AG04450 (cell line): ENCODE data around the gene PPM1L. TPM values are rescaled to one million over a fixed set of nuclear protein-coding genes. Genes with fewer than 3 reads are reported as not detected.
"Not testable (repeated sequence)": the region's sequence is repeated elsewhere in the genome, so short reads cannot be mapped to it uniquely, and the experiment has no call there.

Experiments
- CTCF ChIA-PET: fragments of 300-600, 350-600 bp; formaldehyde crosslinking; extraction: SDS; loops from one replicate; lab custom pipeline; 2022; ENCODE audit warnings: antibody characterized with exemption, inconsistent platforms; lab: Charles Lee
- POLR2A ChIA-PET: fragments of 350-600 bp; formaldehyde crosslinking; extraction: SDS; loops from one replicate; lab custom pipeline; 2021; ENCODE audit warnings: antibody characterized with exemption, inconsistent platforms; lab: Yijun Ruan, JAX
- DNase-seq: peaks from one replicate; pipeline ENCODE4 v3.0.0-alpha.2; 2011; ENCODE audit warnings: low read depth, low spot score
- H3K27ac ChIP-seq: one replicate; pipeline ENCODE4 v1.5.1; 2012; ENCODE audit warnings: low read depth, low read length, control low read depth
- H3K27me3 ChIP-seq: one replicate; pipeline ENCODE4 v1.6.0; 2012; ENCODE audit warnings: low read length; ENCODE audit not compliant: control insufficient read depth, insufficient read depth
- H3K4me3 ChIP-seq: 2 replicates; pipeline ENCODE4 v1.5.1; 2011; ENCODE audit warnings: mild to moderate bottlenecking, low read depth, low read length, control low read depth
- H3K9me3 ChIP-seq: 2 replicates; pipeline ENCODE4 v1.5.1; 2012; ENCODE audit warnings: low read length; ENCODE audit not compliant: control insufficient read depth, insufficient read depth
- polyA minus RNA-seq: library from RNA; depleted of rRNA, polyadenylated mRNA; stranded (reverse); fragments of >200 nt; gene quantifications from 2 replicates; pipeline ENCODE4 v1.2.3, GENCODE V29; 2011; rRNA and poly(A)+ RNA removed
- polyA plus RNA-seq: library from polyadenylated mRNA; depleted of rRNA; stranded (reverse); fragments of >200 nt; gene quantifications from 2 replicates; pipeline ENCODE4 v1.2.3, GENCODE V29; 2011; rRNA removed
- TF ChIP-seq, protein P1 (sequence below): IDR thresholded peaks from 2 replicates; pipeline ENCODE4 v1.5.1; 2011; ENCODE audit warnings: low read depth, low read length, control low read depth, inconsistent platforms

The PPM1L gene
- 0.26 and 0.33 TPM in 2 replicates for polyA plus RNA-seq
- 0.28 and 1.4 TPM in 2 replicates for polyA minus RNA-seq

DNA sequence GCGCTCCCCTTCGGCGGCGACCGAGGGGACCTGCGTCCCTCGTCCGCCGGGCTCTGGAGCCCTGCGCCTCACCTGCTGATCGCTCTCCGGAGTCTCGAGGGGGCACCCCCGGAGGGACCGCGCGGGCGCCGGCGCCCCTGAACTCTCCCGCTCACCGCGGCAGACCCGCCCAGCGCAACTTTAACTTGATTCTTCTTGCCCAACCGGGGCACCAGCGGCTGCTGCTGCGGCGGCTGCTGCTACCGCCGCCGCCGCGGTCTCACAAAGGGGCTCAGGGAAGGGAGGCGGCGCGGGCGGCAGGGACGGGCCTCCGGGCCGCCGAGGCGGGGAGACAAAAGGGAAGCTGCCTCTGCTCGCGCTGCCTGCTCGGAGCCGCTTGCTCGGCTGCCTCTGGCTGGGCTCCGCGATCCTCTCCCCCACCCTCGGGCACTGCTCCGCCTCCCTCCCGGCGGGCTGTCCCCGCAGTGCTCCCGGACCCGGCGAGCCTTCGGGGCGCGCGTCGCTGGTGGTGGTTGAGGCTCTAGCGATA lies at the start of gene PPM1L:
Gene PPM1L (plus strand): TSS at position 456 of the 529 bp plus-strand sequence.
- ChIA-PET POLR2A (interaction anchor here (0.6 to 0.8 kb wide), 2 partner anchors 50 to 186 kb away, joined by 3 read pairs; no protein-coding TSS in a partner anchor), CTCF (interaction anchor here (0.6 kb wide), 1 partner anchor 69 kb away, joined by 4 read pairs; no protein-coding TSS in a partner anchor)
- Histone ChIP-seq H3K9me3 (no peaks in the 10 kb centered on the region; the same call in 1 of the 2 replicates), H3K27me3 (peaks cover 19% of the 10 kb centered on the region), H3K4me3 (peak within 1 kb of the TSS; percentile 74), H3K27ac (peak within 1 kb of the TSS; percentile 93)
- TF ChIP-seq, protein P1, sequence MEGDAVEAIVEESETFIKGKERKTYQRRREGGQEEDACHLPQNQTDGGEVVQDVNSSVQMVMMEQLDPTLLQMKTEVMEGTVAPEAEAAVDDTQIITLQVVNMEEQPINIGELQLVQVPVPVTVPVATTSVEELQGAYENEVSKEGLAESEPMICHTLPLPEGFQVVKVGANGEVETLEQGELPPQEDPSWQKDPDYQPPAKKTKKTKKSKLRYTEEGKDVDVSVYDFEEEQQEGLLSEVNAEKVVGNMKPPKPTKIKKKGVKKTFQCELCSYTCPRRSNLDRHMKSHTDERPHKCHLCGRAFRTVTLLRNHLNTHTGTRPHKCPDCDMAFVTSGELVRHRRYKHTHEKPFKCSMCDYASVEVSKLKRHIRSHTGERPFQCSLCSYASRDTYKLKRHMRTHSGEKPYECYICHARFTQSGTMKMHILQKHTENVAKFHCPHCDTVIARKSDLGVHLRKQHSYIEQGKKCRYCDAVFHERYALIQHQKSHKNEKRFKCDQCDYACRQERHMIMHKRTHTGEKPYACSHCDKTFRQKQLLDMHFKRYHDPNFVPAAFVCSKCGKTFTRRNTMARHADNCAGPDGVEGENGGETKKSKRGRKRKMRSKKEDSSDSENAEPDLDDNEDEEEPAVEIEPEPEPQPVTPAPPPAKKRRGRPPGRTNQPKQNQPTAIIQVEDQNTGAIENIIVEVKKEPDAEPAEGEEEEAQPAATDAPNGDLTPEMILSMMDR, result no peak
- DNase-seq, result no peak

DNA sequence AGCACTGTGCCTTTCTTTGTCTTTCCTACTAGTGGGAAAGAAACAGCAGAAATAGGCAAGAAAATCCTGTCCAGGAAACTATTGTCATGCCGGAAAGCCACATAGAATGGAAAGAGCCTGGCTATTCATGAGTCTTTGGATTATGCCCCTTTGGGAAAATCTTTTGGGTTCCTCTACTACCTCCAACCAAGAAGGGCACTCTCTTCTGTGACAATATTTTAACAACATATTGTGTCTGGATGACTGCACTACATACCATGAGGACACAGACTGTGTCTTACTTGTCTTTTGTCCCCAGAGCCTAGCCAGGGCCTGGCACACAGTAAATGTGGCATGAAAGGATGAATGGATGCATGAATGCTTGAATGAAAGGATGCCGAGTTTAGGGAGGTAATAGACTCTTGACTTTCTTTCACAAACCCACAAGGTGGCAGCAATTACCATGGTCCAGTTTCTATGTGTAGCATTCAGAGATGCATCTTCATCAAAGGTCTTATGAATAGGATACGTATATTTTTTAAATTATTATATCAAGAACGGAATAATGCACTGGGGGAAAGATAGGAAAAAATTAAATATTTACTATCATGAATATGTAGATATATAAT lies 48.7 kb upstream of the PPM1L start:
- Histone ChIP-seq H3K9me3 (no peaks in the 10 kb centered on the region), H3K4me3 (no peak overlapping the region), H3K27me3 (peaks cover 6% of the 10 kb centered on the region), H3K27ac (no peak overlapping the region)
- no peak for DNase-seq
- CTCF ChIA-PET, result interaction anchor here (1.0 to 2.4 kb wide), 3 partner anchors 22 to 235 kb away, joined by 3 to 27 read pairs (median 4); no protein-coding TSS in a partner anchor
- TF ChIP-seq, protein P1, result peak; percentile 60
- POLR2A ChIA-PET, result no interaction called here

DNA sequence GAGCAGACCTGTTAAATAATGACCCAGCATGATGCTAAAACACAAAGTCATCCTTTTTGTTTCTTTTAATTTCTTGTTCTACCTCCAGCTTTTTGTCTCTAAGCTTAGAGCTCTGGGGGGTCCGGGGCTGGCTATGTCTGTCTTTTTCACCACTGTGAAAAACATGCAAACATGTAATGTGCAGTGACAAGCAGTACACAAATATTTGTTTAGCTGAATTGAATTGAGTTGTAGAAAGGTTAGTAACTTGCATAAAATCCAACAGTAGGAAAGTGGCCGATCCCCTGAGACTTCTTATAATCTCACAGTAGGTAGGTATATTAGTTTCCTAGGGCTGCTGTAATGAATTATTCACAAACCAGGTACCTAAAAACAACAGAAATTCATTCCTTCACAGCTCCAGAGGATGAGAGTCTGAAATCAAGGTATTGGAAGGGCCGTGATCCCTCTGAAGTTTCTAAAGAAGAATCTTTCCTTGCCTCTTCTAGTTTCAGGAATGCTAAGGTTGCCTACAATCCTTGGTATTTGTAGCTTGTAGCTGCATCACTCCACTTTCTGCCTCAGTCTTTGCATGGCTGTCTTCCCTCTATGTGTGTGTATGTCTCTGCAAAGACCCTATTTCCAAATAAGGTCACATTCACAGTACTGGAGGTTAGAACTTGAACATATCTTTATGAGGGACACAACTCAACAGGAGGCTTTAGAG lies 46.4 kb upstream of the PPM1L start:
- peaks cover 6% of the 10 kb centered on the region for H3K27me3 ChIP-seq
- H3K4me3 ChIP-seq, result no peak overlapping the region
- H3K9me3 ChIP-seq, result no peaks in the 10 kb centered on the region
- CTCF ChIA-PET, result interaction anchor here (1.0 to 2.4 kb wide), 4 partner anchors 12 to 235 kb away, joined by 3 to 27 read pairs (median 4); no protein-coding TSS in a partner anchor
- DNase-seq, result no peak
- POLR2A ChIA-PET, result no interaction called here
- TF ChIP-seq, protein P1, result no peak
- H3K27ac ChIP-seq, result no peak overlapping the region

DNA sequence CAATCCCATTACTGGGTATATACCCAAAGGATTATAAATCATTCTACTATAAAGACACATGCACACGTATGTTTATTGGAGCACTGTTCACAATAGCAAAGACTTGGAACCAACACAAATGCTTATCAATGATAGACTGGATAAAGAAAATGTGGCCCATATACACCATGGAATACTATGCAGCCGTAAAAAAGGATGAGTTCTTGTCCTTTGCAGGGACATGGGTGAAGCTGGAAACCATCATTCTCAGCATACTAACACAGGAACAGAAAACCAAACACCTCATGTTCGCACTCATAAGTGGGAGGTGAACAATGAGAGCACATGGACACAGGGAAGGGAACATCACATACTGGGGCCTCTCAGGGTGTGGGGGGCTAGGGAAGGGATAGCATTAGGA lies 42.9 kb upstream of the PPM1L start:
- H3K27ac ChIP-seq, H3K9me3 ChIP-seq, H3K27me3 ChIP-seq, DNase-seq, POLR2A ChIA-PET, H3K4me3 ChIP-seq, CTCF ChIA-PET: not testable (repeated sequence)

DNA sequence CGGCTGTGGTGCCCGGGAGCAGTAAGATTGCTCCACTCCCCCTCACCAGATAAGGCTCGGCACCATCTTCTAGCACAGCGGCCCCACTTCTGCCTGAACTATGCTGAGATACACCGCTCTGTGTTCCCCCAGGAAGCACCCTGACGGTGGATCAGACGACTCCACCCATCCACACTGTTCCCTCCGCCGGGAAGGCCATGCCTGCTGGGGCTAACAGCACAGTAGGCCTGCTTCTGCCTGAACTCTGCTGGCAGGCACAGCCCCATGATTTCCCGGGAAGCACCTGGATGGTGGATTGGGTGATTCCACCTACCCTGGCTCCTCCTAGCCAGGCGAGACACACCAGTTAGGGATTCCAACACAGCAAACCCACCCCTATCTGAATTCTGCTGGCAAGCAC lies 36.3 kb upstream of the PPM1L start:
- Histone ChIP-seq H3K4me3 (no peak overlapping the region), H3K9me3 (no peaks in the 10 kb centered on the region), H3K27ac (no peak overlapping the region), H3K27me3 (peaks cover 2% of the 10 kb centered on the region)
- TF ChIP-seq, protein P1, result no peak
- ChIA-PET POLR2A (no interaction called here), CTCF (no interaction called here)
- DNase-seq, result no peak
